ENCODE measurements around the gene ITGA11. TPM values are rescaled to one million over a fixed set of nuclear protein-coding genes. Genes with fewer than 3 reads are reported as not detected.

ITGA11 gene
- total RNA-seq, 2 donors from 2014 or later: 0.95 to 13.1 TPM

GRCh38 chr15:68335251-68335650 lies 96.7 kb downstream of the ITGA11 start:
- ATAC-seq (replicated peaks): no peak
- H3K4me3 Mint-ChIP-seq: no peak overlapping the region
- no peaks in the 10 kb centered on the region for H3K36me3 Mint-ChIP-seq (ENCODE audit: low read depth)
- H3K4me1 Mint-ChIP-seq: no peaks in the 10 kb centered on the region
- no peak overlapping the region for H3K27ac Mint-ChIP-seq
- no peaks in the 10 kb centered on the region for H3K9me3 Mint-ChIP-seq
- H3K27me3 Mint-ChIP-seq: peaks cover 4% of the 10 kb centered on the region

- Mint-ChIP-seq H3K9me3 (no peaks in the 10 kb centered on the region), H3K27ac (peak overlapping the region; percentile 24), H3K27me3 (peaks cover 4% of the 10 kb centered on the region), H3K4me1 (no peaks in the 10 kb centered on the region), H3K36me3 (ENCODE audit: low read depth) (no peaks in the 10 kb centered on the region), H3K4me3 (no peak overlapping the region)
- ATAC-seq (replicated peaks): no peak
Observed at GRCh38 chr15:68334661-68335124, 97.3 kb downstream of the ITGA11 start.

- Mint-ChIP-seq H3K27me3 (peaks cover 4% of the 10 kb centered on the region), H3K27ac (peak overlapping the region; percentile 24), H3K4me1 (no peaks in the 10 kb centered on the region), H3K9me3 (no peaks in the 10 kb centered on the region), H3K36me3 (ENCODE audit: low read depth) (no peaks in the 10 kb centered on the region), H3K4me3 (no peak overlapping the region)
- ATAC-seq (replicated peaks): no peak
Observed at GRCh38 chr15:68333775-68334470, 98.0 kb downstream of the ITGA11 start.

GRCh38 chr15:68332266-68332665 lies 99.7 kb downstream of the ITGA11 start:
- no peaks in the 10 kb centered on the region for H3K9me3 Mint-ChIP-seq
- H3K27ac Mint-ChIP-seq: no peak overlapping the region
- no peak for ATAC-seq (replicated peaks)
- no peak overlapping the region for H3K4me3 Mint-ChIP-seq
- peaks cover 7% of the 10 kb centered on the region for H3K27me3 Mint-ChIP-seq
- no peaks in the 10 kb centered on the region for H3K36me3 Mint-ChIP-seq (ENCODE audit: low read depth)
- H3K4me1 Mint-ChIP-seq: peaks cover 10% of the 10 kb centered on the region

GRCh38 chr15:68330901-68331300 lies 101.1 kb downstream of the ITGA11 start:
- no peaks in the 10 kb centered on the region for H3K36me3 Mint-ChIP-seq (ENCODE audit: low read depth)
- peaks cover 17% of the 10 kb centered on the region for H3K4me1 Mint-ChIP-seq
- H3K27ac Mint-ChIP-seq: no peak overlapping the region
- ATAC-seq (replicated peaks): no peak
- no peaks in the 10 kb centered on the region for H3K9me3 Mint-ChIP-seq
- H3K4me3 Mint-ChIP-seq: no peak overlapping the region
- peaks cover 7% of the 10 kb centered on the region for H3K27me3 Mint-ChIP-seq

GRCh38 chr15:68330416-68330815 lies 101.5 kb downstream of the ITGA11 start:
- peaks cover 7% of the 10 kb centered on the region for H3K27me3 Mint-ChIP-seq
- H3K4me3 Mint-ChIP-seq: no peak overlapping the region
- no peak for ATAC-seq (replicated peaks)
- no peak overlapping the region for H3K27ac Mint-ChIP-seq
- no peaks in the 10 kb centered on the region for H3K36me3 Mint-ChIP-seq (ENCODE audit: low read depth)
- no peaks in the 10 kb centered on the region for H3K9me3 Mint-ChIP-seq
- peaks cover 17% of the 10 kb centered on the region for H3K4me1 Mint-ChIP-seq

GRCh38 chr15:68328964-68329363 lies 103.0 kb downstream of the ITGA11 start:
- H3K4me1 Mint-ChIP-seq: peaks cover 17% of the 10 kb centered on the region
- no peak overlapping the region for H3K27ac Mint-ChIP-seq
- no peak for ATAC-seq (replicated peaks)
- no peak overlapping the region for H3K4me3 Mint-ChIP-seq
- peaks cover 7% of the 10 kb centered on the region for H3K27me3 Mint-ChIP-seq
- H3K9me3 Mint-ChIP-seq: no peaks in the 10 kb centered on the region
- no peaks in the 10 kb centered on the region for H3K36me3 Mint-ChIP-seq (ENCODE audit: low read depth)

- H3K27ac Mint-ChIP-seq: peak overlapping the region; percentile 80
Observed at GRCh38 chr15:68328443-68328842, 103.5 kb downstream of the ITGA11 start.

GRCh38 chr15:68326711-68327354 lies 105.1 kb downstream of the ITGA11 start:
- Mint-ChIP-seq H3K9me3 (no peaks in the 10 kb centered on the region), H3K4me1 (peaks cover 17% of the 10 kb centered on the region), H3K27ac (peak overlapping the region; percentile 80), H3K36me3 (ENCODE audit: low read depth) (no peaks in the 10 kb centered on the region), H3K4me3 (peak overlapping the region; percentile 42), H3K27me3 (peaks cover 5% of the 10 kb centered on the region)
- ATAC-seq (replicated peaks): peak; percentile 38

More at GRCh38 chr15:68328443-68328842, 103.5 kb downstream of the ITGA11 start:
- no peaks in the 10 kb centered on the region for H3K36me3 Mint-ChIP-seq (ENCODE audit: low read depth)
- H3K4me1 Mint-ChIP-seq: peaks cover 17% of the 10 kb centered on the region
- peaks cover 10% of the 10 kb centered on the region for H3K27me3 Mint-ChIP-seq
- ATAC-seq (replicated peaks): peak; percentile 44
- peak overlapping the region; percentile 42 for H3K4me3 Mint-ChIP-seq
- no peaks in the 10 kb centered on the region for H3K9me3 Mint-ChIP-seq

- Mint-ChIP-seq H3K9me3 (no peaks in the 10 kb centered on the region), H3K36me3 (ENCODE audit: low read depth) (no peaks in the 10 kb centered on the region), H3K4me3 (no peak overlapping the region), H3K27ac (no peak overlapping the region), H3K4me1 (peaks cover 17% of the 10 kb centered on the region), H3K27me3 (peaks cover 5% of the 10 kb centered on the region)
- ATAC-seq (replicated peaks): no peak
Observed at GRCh38 chr15:68325726-68326125, 106.2 kb downstream of the ITGA11 start.

- Mint-ChIP-seq H3K27ac (peak overlapping the region; percentile 31), H3K4me1 (peaks cover 13% of the 10 kb centered on the region), H3K9me3 (no peaks in the 10 kb centered on the region), H3K27me3 (peaks cover 5% of the 10 kb centered on the region), H3K4me3 (no peak overlapping the region), H3K36me3 (ENCODE audit: low read depth) (no peaks in the 10 kb centered on the region)
- no peak for ATAC-seq (replicated peaks)
Observed at GRCh38 chr15:68322796-68323195, 109.2 kb downstream of the ITGA11 start.

- Mint-ChIP-seq H3K9me3 (no peaks in the 10 kb centered on the region), H3K27ac (no peak overlapping the region), H3K27me3 (peaks cover 3% of the 10 kb centered on the region), H3K4me3 (no peak overlapping the region), H3K4me1 (peaks cover 3% of the 10 kb centered on the region), H3K36me3 (ENCODE audit: low read depth) (no peaks in the 10 kb centered on the region)
- ATAC-seq (replicated peaks): no peak
Observed at GRCh38 chr15:68321229-68321628, 110.7 kb downstream of the ITGA11 start.

GRCh38 chr15:68319997-68320396 lies 112.0 kb downstream of the ITGA11 start:
- no peak overlapping the region for H3K4me3 Mint-ChIP-seq
- no peaks in the 10 kb centered on the region for H3K36me3 Mint-ChIP-seq (ENCODE audit: low read depth)
- no peak overlapping the region for H3K27ac Mint-ChIP-seq
- no peak for ATAC-seq (replicated peaks)
- no peaks in the 10 kb centered on the region for H3K9me3 Mint-ChIP-seq
- H3K27me3 Mint-ChIP-seq: peaks cover 3% of the 10 kb centered on the region
- H3K4me1 Mint-ChIP-seq: no peaks in the 10 kb centered on the region

- Mint-ChIP-seq H3K36me3 (ENCODE audit: low read depth) (no peaks in the 10 kb centered on the region), H3K4me3 (no peak overlapping the region), H3K27me3 (peaks cover 3% of the 10 kb centered on the region), H3K4me1 (no peaks in the 10 kb centered on the region), H3K9me3 (no peaks in the 10 kb centered on the region), H3K27ac (no peak overlapping the region)
- no peak for ATAC-seq (replicated peaks)
Observed at GRCh38 chr15:68318931-68319909, 112.7 kb downstream of the ITGA11 start.

Data from activated T-helper 17 cell treated with anti-CD3 and anti-CD28 coated beads, Interleukin-2, amount 50 U/mL, for 72 hours (primary cell).